Endothelial cell of umbilical vein (primary cell): ENCODE results near the gene PPM1H.

ENCODE experiments used
- CTCF ChIP-seq, 2 donors: IDR thresholded peaks; 1 replicate in 1 of 2; 2 replicates in 1 of 2; pipeline ENCODE4 v1.5.1; 2011; ENCODE audit warnings: low read length in 2 of 2, mild to moderate bottlenecking in 2 of 2, moderate library complexity in 2 of 2, control low read depth in 1 of 2, inconsistent platforms in 1 of 2, low read depth in 1 of 2; ENCODE audit not compliant: insufficient read depth in 1 of 2; ENCODE audit errors: extremely low read depth in 1 of 2
- EZH2 ChIP-seq: IDR thresholded peaks from 2 replicates; pipeline ENCODE4 v1.6.1; 2012; ENCODE audit warnings: borderline replicate concordance, low read depth, mild to moderate bottlenecking, moderate library complexity, low read length, inconsistent platforms; ENCODE audit not compliant: severe bottlenecking
- FOS ChIP-seq: IDR thresholded peaks from 2 replicates; pipeline ENCODE4 v1.6.1; 2011; ENCODE audit warnings: mild to moderate bottlenecking, low read length, moderate library complexity, borderline replicate concordance; ENCODE audit not compliant: insufficient read depth
- GATA2 ChIP-seq: IDR thresholded peaks from 2 replicates; pipeline ENCODE4 v1.7.0; 2011; ENCODE audit warnings: low read depth, mild to moderate bottlenecking, moderate library complexity, mixed read lengths, low read length; ENCODE audit not compliant: insufficient read length, insufficient read depth
- JUN ChIP-seq: IDR thresholded peaks from 2 replicates; pipeline ENCODE4 v1.6.1; 2011; ENCODE audit warnings: borderline replicate concordance, low read depth; ENCODE audit not compliant: insufficient read length, insufficient read depth
- MAX ChIP-seq: IDR thresholded peaks from 2 replicates; pipeline ENCODE4 v1.6.1; 2011; ENCODE audit not compliant: insufficient read depth, insufficient read length
- MYC ChIP-seq: IDR thresholded peaks from one replicate; pipeline ENCODE4 v1.6.1; 2011; ENCODE audit warnings: mild to moderate bottlenecking, low read depth, low read length
- POLR2A ChIP-seq: IDR thresholded peaks from 2 replicates; pipeline ENCODE4 v1.6.1; 2012; ENCODE audit warnings: low read depth, mild to moderate bottlenecking, control low read depth, low read length
- POLR2AphosphoS5 ChIP-seq: IDR thresholded peaks from 2 replicates; pipeline ENCODE4 v1.6.1; 2012; ENCODE audit warnings: low read depth, mild to moderate bottlenecking, control low read depth, low read length, moderate library complexity; ENCODE audit not compliant: insufficient read depth

DNA sequence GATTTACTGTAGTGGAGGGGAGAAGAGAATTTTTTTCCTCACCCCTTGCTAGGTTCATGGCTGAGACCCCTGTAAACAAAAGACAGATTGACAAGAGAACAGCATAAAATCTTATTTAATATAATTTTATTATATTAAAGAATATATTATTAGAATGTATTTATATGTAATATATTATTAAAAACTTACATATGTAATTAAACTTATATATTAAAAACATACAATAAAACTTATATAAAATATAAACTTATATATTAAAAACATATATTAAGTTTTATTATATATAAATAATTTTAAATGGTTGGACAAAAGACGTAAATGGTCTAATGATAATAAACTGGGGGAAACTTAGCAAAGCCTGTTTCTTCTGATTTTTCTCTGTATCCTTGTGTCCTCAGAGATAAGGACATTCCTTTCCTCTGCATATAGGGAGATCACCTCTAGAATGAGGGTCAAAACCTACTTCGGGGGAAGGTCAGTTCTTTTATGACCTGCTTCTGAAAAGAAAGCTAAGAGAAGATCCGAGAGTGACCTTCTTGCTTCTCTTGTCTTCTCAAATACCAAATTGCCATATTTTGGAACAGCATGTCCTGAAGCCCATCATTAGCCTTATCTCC, 8.9 kb upstream of the PPM1H start:
- TF ChIP-seq JUN (no peak), CTCF (IDR thresholded peaks at IDR 0.05; ENCODE audit: extremely low read depth in 1 of 2, insufficient read depth in 1 of 2, low read depth in 1 of 2, low read length in 2 of 2) (no peak), POLR2A (no peak), MAX (no peak), POLR2AphosphoS5 (no peak), EZH2 (no peak), MYC (no peak), FOS (no peak), GATA2 (no peak)
